ENCODE results near the gene CBX6.

The CBX6 gene

DNA sequence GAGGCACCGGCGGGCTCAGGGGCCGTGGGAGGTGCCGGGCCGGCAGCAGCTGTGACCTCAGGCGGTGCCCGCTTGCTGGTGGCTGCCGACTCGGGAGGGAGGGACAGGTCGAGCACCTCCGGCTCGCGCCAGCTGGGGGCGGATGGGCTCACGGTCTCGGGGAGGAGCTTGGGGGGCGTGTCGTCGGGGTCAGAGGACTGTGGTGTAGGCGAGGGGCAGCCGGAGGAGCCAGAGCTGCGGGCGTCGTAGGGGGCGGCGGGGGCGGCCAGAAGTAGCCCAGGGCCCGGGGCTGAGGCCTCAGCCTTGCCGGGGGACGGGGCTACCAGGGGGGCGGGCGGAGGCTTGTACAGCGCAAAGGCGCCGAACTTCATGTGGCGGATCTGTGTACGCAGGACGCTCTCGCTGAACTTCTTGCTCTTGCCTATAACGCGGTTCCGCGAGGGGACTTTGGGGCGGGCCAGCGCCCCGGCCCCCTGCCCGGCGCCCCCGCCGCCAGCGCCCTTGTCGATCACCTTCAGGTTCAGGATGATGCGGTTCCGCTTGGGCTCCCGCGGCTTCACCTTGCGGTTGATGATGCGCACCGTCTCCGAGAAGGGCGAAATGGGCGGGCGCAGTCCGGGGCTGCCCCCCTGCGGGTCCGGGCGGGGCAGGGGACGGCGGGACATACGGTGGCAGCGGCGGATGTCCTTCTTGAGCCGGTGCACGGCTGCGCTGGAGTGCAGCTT, 5.5 kb downstream of the CBX6 start:
- ChIA-PET POLR2A (no interaction called here), CTCF (interaction anchor here (4.9 kb wide), 1 partner anchor 137 kb away, joined by 90 read pairs; no protein-coding TSS in a partner anchor)
- TF ChIP-seq CTCF (IDR thresholded peaks at IDR 0.05; ENCODE audit: control extremely low read depth, extremely low read depth, low read depth, missing control alignments): no peak
- DNase-seq (ENCODE audit: extremely low spot score): no peak

DNA sequence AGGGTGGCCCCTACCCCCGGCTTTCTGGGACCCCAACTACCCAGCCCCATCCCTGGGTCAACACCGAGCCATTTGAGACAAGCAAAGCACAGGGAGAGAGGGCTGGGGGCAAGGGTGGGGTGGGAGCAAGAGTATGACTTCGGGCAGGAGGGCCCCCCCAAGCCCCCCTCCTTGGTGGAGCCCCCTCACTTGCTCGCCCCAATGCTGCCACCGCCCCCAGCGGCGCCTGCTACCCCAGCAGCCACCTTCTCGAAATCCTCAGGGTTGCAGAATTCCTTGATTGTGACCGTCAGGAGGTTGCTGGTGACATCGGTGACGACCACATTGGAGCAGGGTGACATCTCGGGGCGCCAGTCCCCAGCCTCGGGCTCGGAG, 6.0 kb downstream of the CBX6 start:
- ChIA-PET CTCF (no interaction called here), POLR2A (no interaction called here)
- DNase-seq (ENCODE audit: extremely low spot score): no peak
- no peak for TF ChIP-seq CTCF (IDR thresholded peaks at IDR 0.05; ENCODE audit: control extremely low read depth, extremely low read depth, low read depth, missing control alignments)

DNA sequence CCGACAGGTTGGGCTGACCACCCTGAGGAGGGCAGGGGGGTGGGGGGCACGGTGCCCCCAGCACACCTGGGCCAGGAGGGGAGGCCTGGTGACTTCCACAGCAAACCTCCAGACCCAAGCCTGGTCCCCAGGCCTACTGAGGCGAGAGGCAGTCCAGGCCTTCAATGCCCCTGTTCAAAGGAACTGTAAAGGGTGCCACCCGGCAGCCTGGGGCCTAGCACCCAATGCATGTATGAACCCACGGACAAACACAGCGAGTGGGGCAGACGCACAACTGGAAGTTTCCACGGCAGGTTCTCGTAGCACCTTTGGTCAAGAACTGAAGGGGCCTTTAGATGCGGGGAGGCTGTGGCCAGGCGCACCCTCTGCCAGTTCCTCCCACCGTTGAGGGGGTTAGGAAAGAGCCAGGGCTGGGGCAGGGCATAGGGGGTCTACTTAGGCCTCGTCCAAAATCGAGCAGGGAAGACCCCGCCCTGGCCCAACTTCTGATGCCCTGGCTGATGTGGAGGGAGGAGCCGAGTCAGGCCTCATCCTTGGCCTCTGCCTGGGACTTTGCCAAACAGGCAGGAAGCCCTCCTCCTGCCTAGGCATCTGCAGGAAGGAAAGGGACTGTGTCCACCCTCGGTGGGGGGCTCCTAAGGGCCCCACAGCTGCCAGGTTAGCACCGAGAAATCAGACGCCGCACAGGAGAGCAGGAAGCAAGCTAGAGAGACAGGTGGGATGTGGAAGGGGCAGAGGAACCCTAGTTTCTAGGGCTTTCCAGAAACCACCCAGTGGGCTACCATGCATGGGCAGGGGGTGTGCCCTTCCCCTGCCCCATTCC, 6.6 kb downstream of the CBX6 start:
- TF ChIP-seq CTCF (IDR thresholded peaks at IDR 0.05; ENCODE audit: control extremely low read depth, extremely low read depth, low read depth, missing control alignments): no peak
- POLR2A ChIA-PET: no interaction called here
- CTCF ChIA-PET: no interaction called here
- DNase-seq (ENCODE audit: extremely low spot score): no peak

DNA sequence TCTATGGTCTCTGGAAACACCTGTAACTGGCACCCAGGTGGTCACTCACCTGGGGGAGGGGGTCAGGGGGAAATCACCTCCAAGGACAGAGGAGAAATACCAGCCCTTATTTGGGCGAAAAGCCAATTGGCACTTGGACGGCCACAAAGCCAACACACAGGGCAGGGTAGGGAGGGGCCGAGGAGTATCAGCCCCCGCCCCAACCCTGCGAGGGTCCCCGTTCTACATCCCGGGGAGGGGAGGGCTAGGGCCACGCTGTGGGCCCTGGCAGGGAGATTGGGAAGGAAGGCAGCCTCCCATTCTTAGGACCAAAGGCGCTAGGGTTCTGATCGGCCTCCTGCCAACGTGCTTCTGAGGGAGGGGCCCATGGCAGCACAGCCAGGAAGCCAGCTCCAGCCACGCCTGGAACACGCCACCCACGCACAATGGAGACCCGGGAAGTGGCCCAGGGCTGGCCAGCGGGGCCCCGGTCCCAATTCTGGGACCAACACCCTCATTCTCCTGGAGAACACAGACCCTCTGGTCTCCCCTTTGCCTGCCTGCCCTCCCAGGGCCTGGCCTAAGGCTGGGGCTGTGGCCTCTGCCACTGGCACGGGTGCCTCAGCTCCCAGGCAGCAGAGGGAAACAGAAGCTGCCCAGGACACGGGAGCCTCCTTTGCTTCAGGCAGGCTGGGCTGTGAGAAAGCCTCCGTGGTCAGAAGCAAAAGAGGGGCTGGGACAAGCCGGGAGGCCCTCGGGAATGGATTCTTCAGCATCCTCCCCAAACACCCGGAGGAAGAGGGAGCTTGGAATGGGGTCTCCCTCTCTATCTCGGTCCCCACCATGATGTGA, 7.4 kb downstream of the CBX6 start:
- no peak for TF ChIP-seq CTCF (IDR thresholded peaks at IDR 0.05; ENCODE audit: control extremely low read depth, extremely low read depth, low read depth, missing control alignments)
- ChIA-PET CTCF (no interaction called here), POLR2A (no interaction called here)
- no peak for DNase-seq (ENCODE audit: extremely low spot score)

DNA sequence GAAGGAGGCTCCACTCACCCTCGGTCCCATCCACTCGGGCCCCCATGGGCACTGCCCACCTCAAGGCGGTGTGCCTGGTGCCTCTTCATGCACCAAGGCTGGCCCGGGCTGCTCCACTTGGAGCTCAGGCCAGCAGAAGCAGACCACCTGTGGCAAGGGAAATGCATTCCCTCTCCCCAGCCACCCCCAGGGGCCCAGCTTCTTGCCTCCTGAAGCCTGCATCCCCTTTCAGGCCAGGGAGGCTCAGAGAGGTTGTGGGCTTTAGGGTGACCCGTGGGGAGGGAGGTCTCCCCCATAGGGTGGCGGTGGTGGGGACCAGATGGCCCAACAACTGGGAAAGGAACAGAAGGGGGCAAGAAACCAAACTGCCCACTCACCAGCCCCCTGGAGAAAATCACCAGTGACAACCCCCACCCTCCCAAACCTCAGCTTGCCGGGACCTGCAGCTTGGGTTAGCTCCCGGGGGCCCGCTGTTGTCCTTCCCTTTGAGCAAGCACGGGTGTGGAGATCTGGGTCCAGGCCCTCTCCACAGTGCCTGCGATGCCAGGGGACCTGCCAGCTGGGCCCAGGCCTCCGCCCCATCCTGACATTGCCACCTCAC, 8.4 kb downstream of the CBX6 start:
- TF ChIP-seq CTCF (IDR thresholded peaks at IDR 0.05; ENCODE audit: control extremely low read depth, extremely low read depth, low read depth, missing control alignments): no peak
- ChIA-PET CTCF (interaction anchor here (1.1 kb wide), 1 partner anchor 139 kb away, joined by 3 read pairs; no protein-coding TSS in a partner anchor), POLR2A (no interaction called here)
- DNase-seq (ENCODE audit: extremely low spot score): no peak

Measured in GM10248 (cell line).